Subcutaneous abdominal adipose tissue (tissue), 5 donors: Measurements from ENCODE around the gene ADGRD1.

Experiments
- H3K27ac ChIP-seq: one replicate; pipeline ENCODE4 v1.7.0; 2013; ENCODE audit warnings: low read depth, mild to moderate bottlenecking, inconsistent platforms, low read length, moderate library complexity
- H3K27me3 ChIP-seq, 5 donors: one replicate each; pipeline ENCODE4 v1.7.0; 2013; ENCODE audit warnings: low read length in 5 of 5, inconsistent platforms in 1 of 5; ENCODE audit not compliant: control insufficient read depth in 5 of 5, insufficient read depth in 4 of 5
- H3K36me3 ChIP-seq, 5 donors: one replicate each; pipeline ENCODE4 v1.7.0; 2013; ENCODE audit warnings: low read length in 5 of 5; ENCODE audit not compliant: control insufficient read depth in 5 of 5, insufficient read depth in 5 of 5
- H3K4me1 ChIP-seq, 5 donors: one replicate each; pipeline ENCODE4 v1.7.0; 2013; ENCODE audit warnings: low read length in 5 of 5, mild to moderate bottlenecking in 3 of 5, moderate library complexity in 1 of 5; ENCODE audit not compliant: control insufficient read depth in 5 of 5, insufficient read depth in 5 of 5
- H3K4me3 ChIP-seq, 5 donors: one replicate each; pipeline ENCODE4 v1.7.0; 2013; ENCODE audit warnings: low read length in 5 of 5, low read depth in 1 of 5
- H3K9ac ChIP-seq, 5 donors: one replicate each; pipeline ENCODE4 v1.7.0; 2013; ENCODE audit warnings: low read length in 5 of 5, mild to moderate bottlenecking in 4 of 5, moderate library complexity in 3 of 5
- H3K9me3 ChIP-seq, 5 donors: one replicate each; pipeline ENCODE4 v1.7.0; 2013; ENCODE audit warnings: low read length in 5 of 5; ENCODE audit not compliant: control insufficient read depth in 5 of 5
- donor health status: healthy.
- donor health status: healthy.
- donor health status: healthy.
- donor health status: healthy.
- donor health status: healthy.

Gene ADGRD1

DNA sequence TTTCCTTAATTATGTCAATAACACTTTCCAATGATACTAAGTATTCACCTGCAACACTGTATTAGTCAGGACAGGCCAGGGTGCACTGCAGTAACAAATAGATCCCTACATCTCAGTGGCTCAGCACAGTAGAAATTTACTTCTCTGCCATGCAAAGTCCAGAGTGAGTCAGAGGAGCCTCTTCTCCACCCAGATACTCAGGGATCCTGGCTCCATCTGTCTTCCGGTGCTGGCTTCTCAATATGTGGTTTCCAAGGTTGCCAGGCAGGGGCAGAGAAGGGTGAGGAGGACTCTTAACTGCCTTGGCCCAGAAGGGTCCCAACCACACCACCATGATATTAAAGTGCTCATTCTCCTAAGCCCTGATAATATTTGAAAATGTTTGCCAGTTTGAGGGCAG lies 47.8 kb downstream of the ADGRD1 start:
- Histone ChIP-seq H3K9me3 (peaks cover 0 to 5% (median 0%) of the 10 kb centered on the region in 5 donors), H3K27me3 (peaks cover 0 to 6% (median 4%) of the 10 kb centered on the region in 5 donors), H3K4me3 (no peak overlapping the region), H3K4me1 (peaks cover 0 to 2% (median 0%) of the 10 kb centered on the region in 5 donors), H3K27ac (no peak overlapping the region), H3K9ac (no peak overlapping the region), H3K36me3 (peaks cover 0 to 2% (median 0%) of the 10 kb centered on the region in 5 donors)

DNA sequence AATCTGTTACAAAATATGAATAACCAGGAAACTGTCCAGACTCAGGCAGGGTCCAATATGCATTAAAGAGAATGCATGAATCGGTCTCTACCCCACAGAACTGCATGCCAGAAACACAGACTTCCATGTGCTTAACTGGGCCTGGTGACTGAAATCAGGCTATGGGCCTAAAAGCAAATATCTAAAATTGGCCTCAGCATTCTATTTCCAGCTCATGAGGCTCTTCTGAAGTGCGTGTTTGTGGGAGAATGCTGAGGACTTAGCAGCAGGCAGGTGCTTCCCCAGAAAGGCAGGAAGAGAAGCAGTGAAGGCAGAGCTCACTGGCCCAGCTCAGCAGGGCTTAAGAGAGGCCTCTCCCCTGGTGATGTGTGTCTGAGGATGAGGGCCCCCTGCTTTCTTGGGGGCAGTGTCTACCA lies 48.5 kb downstream of the ADGRD1 start:
- Histone ChIP-seq H3K4me3 (no peak overlapping the region), H3K4me1 (peaks cover 0 to 4% (median 2%) of the 10 kb centered on the region in 5 donors), H3K27ac (no peak overlapping the region), H3K9me3 (peaks cover 0 to 5% (median 0%) of the 10 kb centered on the region in 5 donors), H3K9ac (no peak overlapping the region), H3K36me3 (peaks cover 0 to 2% (median 0%) of the 10 kb centered on the region in 5 donors), H3K27me3 (peaks cover 0 to 6% (median 4%) of the 10 kb centered on the region in 5 donors)

DNA sequence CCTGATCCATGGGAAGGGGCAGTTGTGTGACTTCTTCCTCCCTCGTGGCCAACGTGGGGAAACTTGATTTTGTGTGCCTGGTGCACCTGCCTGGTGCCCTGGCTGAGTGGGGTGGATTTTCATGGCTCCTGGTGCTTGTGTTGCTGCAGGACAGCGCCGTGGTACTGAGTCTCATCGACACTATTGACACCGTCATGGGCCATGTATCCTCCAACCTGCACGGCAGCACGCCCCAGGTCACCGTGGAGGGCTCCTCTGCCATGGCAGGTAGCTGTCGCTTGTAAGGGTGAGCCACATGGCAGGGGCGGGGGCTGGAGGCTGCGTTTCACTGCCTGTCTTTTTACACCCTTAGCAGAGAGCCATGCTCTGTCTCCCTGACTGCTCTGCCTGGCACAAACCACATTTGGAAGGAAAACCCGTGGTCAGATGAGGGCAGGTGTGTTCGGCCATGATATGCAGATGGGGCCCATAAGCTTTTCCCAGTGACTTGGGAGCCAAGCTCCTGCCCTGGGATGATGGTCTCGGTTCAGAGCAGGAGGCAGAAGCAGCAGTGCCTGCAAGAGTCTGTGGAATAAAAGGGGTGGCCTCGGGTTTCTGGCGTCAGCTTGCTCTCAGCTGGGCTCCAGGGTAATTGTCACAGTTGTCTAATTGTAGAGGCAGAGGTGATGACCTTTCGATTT lies 49.5 kb downstream of the ADGRD1 start:
- Histone ChIP-seq H3K9ac (no peak overlapping the region), H3K4me1 (peaks cover 0 to 5% (median 2%) of the 10 kb centered on the region in 5 donors), H3K27ac (no peak overlapping the region), H3K36me3 (peaks cover 0 to 2% (median 0%) of the 10 kb centered on the region in 5 donors), H3K4me3 (no peak overlapping the region), H3K9me3 (peaks cover 0 to 5% (median 0%) of the 10 kb centered on the region in 5 donors), H3K27me3 (peaks cover 0 to 6% (median 4%) of the 10 kb centered on the region in 5 donors)

DNA sequence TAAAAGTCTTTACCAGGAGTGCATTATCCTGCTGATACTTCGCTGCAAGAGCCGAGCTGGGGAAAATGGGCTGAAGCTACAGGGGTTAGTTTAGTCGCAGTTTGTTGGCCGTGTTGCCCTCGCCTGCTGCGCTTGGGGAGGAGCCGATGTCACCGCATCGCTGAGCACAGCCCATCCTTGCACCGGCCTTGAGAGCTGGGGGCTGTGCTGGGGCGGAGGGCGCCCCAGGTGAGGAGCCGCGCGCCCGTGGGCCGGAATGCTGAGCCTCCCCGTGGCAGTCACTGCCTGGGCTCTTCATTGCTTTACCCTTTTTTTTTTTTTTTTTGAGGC lies 50.0 kb downstream of the ADGRD1 start:
- Histone ChIP-seq H3K4me1 (peaks cover 0 to 5% (median 2%) of the 10 kb centered on the region in 5 donors), H3K9ac (no peak overlapping the region), H3K27ac (no peak overlapping the region), H3K27me3 (peaks cover 0 to 6% (median 4%) of the 10 kb centered on the region in 5 donors), H3K4me3 (no peak overlapping the region), H3K9me3 (peaks cover 0 to 5% (median 0%) of the 10 kb centered on the region in 5 donors), H3K36me3 (peaks cover 0 to 2% (median 0%) of the 10 kb centered on the region in 5 donors)

DNA sequence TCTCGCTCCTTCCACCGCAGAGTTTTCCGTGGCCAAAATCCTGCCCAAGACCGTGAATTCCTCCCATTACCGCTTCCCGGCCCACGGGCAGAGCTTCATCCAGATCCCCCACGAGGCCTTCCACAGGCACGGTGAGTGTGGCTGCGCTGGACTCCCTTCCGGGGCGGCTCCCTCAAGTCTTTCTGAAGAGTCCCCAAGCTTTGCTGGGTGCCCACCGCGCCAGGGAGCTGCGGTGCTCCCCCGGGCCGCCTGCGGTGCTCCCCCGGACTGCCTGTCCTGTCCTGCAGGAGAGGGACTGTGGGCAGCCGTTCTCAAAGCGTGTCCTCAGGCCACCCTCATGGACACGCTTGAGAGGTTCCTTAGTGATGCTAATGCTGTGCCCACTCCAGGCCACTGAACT lies 50.5 kb downstream of the ADGRD1 start:
- Histone ChIP-seq H3K9me3 (peaks cover 0 to 5% (median 0%) of the 10 kb centered on the region in 5 donors), H3K9ac (no peak overlapping the region), H3K36me3 (peaks cover 0 to 2% (median 0%) of the 10 kb centered on the region in 5 donors), H3K27me3 (peaks cover 0 to 8% (median 4%) of the 10 kb centered on the region in 5 donors), H3K27ac (no peak overlapping the region), H3K4me1 (peaks cover 0 to 5% (median 2%) of the 10 kb centered on the region in 5 donors), H3K4me3 (no peak overlapping the region)

DNA sequence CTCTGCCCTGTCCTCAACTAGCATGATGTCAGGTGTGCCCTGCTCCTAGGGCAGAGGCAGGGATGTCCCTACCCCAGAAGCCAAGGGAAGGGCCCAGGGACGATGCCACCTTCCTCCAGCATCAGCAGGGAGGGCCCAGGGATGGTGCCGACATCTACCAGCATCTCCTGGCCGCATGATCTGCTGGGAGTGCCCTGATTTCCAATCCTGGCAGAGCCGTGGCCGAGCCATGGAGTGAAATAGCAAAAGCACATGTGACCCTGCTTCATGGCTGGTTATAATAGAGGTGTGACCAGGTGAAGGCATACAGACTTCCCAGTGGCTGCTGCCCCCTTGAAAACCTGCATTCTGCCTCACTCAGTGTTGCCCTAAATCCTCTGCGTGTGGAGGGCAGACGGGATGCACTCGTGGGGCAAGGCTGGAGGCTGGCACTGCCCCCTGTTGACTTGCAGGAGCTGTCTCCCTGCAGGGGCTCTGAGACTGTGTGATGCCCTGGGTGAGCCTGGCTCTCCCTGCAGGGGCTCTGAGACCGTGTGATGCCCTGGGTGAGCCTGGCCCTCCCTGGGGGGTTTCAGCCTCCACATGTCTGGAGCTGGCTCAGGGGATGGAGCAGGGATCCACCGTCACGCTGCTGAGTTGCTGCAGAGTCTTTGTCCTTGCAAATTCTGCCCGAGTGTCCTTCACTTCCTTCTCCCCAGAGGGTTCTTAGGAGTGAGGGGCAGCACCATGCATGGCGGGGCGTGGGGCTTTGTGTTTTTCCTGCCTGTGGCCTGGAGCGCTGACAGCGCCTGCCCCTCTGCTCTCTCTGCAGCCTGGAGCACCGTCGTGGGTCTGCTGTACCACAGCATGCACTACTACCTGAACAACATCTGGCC lies 51.7 kb downstream of the ADGRD1 start:
- no peak overlapping the region for H3K4me3 ChIP-seq
- peaks cover 0 to 8% (median 4%) of the 10 kb centered on the region in 5 donors for H3K27me3 ChIP-seq
- no peak overlapping the region for H3K27ac ChIP-seq
- no peak overlapping the region for H3K9ac ChIP-seq
- H3K9me3 ChIP-seq, result peaks cover 0 to 5% (median 0%) of the 10 kb centered on the region in 5 donors
- peaks cover 0 to 6% (median 0%) of the 10 kb centered on the region in 5 donors for H3K36me3 ChIP-seq
- H3K4me1 ChIP-seq, result peaks cover 0 to 5% (median 2%) of the 10 kb centered on the region in 5 donors

DNA sequence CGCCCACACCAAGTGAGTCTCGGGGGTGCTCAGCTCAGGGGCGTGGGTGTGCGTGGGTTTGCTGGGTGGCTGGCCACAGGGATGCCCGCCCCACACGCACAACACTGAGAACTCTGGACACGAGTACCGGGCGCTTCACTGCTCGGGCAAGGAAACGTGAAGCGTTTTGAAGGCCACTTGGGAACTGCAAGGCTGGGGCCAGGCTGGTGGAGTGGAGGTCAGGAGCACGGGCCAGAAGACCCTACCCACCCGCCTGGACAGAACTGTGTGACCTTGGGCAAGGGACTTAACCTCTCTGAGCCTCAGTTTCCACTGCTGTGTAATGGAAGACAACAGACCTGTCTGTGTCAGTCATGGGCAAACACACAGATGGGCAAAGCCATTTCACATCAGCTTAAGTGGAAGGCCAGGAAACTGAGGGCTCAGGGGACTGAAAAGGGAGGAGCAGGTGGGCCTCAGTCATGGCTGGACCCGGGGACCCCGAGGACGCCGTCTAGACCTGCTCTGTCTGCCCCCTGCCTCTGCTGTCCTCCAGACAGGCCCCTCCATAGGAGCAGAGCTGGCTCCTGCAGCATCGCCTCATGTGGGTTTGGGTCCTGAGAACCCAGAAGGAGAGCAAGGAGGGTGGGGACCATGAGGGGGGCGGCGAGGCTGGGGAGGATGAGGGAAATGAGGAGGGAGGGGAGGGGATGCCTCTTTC lies 52.5 kb downstream of the ADGRD1 start:
- H3K27ac ChIP-seq, result no peak overlapping the region
- H3K36me3 ChIP-seq, result peaks cover 0 to 6% (median 0%) of the 10 kb centered on the region in 5 donors

DNA sequence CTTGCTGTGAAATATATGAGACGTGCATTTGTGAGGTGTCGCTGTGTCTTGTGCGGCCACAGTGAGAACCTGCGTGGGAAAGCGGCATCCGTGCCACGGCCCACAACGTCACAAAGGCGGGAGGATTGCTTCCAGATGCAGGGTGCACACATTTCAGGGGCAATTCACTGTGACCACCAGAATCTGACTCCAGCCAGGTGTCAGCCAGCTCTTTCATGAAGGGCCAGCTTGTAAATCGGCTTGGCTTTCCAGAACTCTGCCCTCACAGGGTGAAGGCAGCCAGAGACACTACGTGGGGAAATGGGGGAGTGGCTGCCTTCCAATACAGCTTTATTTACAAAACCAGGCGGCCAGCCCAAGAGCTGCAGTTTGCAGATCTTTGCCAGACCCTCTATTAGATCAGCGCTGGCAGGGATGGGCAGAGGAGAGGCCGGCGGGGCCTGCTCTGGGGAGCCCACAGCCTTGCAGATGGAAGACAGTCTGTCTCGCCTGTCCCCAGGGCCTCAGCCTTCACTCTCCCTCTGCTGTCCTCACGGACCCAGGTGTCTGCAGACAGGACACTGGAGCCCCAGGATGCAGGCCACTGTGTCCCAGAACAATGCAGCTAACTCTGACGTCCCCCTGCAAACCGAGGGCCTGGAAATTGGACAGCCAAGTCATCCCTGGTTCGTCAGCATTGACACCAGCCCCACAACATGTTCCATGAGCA lies 53.5 kb downstream of the ADGRD1 start:
- Histone ChIP-seq H3K9ac (no peak overlapping the region), H3K4me3 (no peak overlapping the region), H3K27me3 (peaks cover 0 to 8% (median 4%) of the 10 kb centered on the region in 5 donors), H3K9me3 (no peaks in the 10 kb centered on the region), H3K36me3 (peaks cover 0 to 6% (median 0%) of the 10 kb centered on the region in 5 donors), H3K27ac (no peak overlapping the region), H3K4me1 (peaks cover 0 to 9% (median 2%) of the 10 kb centered on the region in 5 donors)

More for the DNA sequence above, 52.5 kb downstream of the ADGRD1 start:
- Histone ChIP-seq H3K4me1 (peaks cover 0 to 5% (median 2%) of the 10 kb centered on the region in 5 donors), H3K4me3 (no peak overlapping the region), H3K27me3 (peaks cover 0 to 8% (median 4%) of the 10 kb centered on the region in 5 donors), H3K9ac (no peak overlapping the region), H3K9me3 (peaks cover 0 to 5% (median 0%) of the 10 kb centered on the region in 5 donors)

DNA sequence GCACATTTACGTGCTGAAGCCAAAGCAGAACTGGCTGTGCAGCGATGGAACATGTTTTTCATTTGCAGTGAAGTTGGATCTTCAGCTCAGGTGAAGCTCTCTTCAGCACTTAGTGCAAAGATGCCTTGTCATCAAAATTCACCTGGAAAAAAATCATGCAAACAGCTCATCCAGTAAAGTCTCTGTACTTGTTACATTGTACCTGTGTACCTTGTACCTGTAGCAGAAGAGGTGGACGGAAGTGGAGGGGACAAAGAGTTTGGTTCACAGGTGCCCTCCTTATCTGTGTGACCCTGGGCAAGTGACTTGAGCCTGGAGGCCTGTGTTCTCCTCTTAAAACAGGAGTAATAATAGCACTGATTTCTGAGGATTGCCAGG lies 54.0 kb downstream of the ADGRD1 start:
- Histone ChIP-seq H3K27me3 (peaks cover 0 to 8% (median 4%) of the 10 kb centered on the region in 5 donors), H3K9ac (no peak overlapping the region), H3K27ac (no peak overlapping the region), H3K9me3 (no peaks in the 10 kb centered on the region), H3K4me3 (no peak overlapping the region), H3K36me3 (peaks cover 0 to 6% (median 0%) of the 10 kb centered on the region in 5 donors), H3K4me1 (peaks cover 0 to 9% (median 2%) of the 10 kb centered on the region in 5 donors)
